Natural killer cell (primary cell): ENCODE data around the gene EMC8. TPM values are rescaled to one million over a fixed set of nuclear protein-coding genes. Genes with fewer than 3 reads are reported as not detected.
A peak's percentile ranks its signal among the peaks of the same experiment; 100 is the strongest.

ENCODE experiments used
- ATAC-seq, 3 donors: fragments of 150-1000 bp in 2 of 3; fragments of 200-7000 bp in 1 of 3; cut with Tn5 transposase; 1 replicate in 1 of 3; 2 replicates in 2 of 3; pipeline ENCODE4 v1.10.0; 2021; ENCODE audit warnings: mild to moderate bottlenecking in 2 of 3, moderate library complexity in 2 of 3
- DNase-seq, 2 donors: peaks; one replicate each; pipeline versions ENCODE4 v3.0.0 to v3.0.0-alpha.2; 2013 to 2021; ENCODE audit warnings: mixed read lengths in 1 of 2
- H3K27ac ChIP-seq: one replicate; pipeline ENCODE4 v1.5.1; 2013; ENCODE audit warnings: mild to moderate bottlenecking, low read length
- H3K27me3 ChIP-seq: one replicate; pipeline ENCODE4 v1.6.1; 2013; ENCODE audit warnings: low read length; ENCODE audit not compliant: control insufficient read depth, insufficient read depth
- H3K36me3 ChIP-seq: one replicate; pipeline ENCODE4 v1.6.1; 2013; ENCODE audit warnings: low read length; ENCODE audit not compliant: control insufficient read depth, insufficient read depth
- H3K4me1 ChIP-seq: one replicate; pipeline ENCODE4 v1.6.1; 2013; ENCODE audit warnings: low read length; ENCODE audit not compliant: control insufficient read depth, insufficient read depth
- H3K4me3 ChIP-seq: one replicate; pipeline ENCODE4 v1.5.1; 2013; ENCODE audit warnings: low read length
- H3K9me3 ChIP-seq: one replicate; pipeline ENCODE4 v1.6.1; 2013; ENCODE audit warnings: low read length; ENCODE audit not compliant: control insufficient read depth, insufficient read depth
- H3K27ac Mint-ChIP-seq, 2 donors: one replicate each; pipeline ENCODE4 v1.8.0; 2022; ENCODE audit warnings: mild to moderate bottlenecking in 2 of 2, mixed read lengths in 2 of 2, moderate library complexity in 1 of 2
- H3K27me3 Mint-ChIP-seq, 2 donors: one replicate each; pipeline ENCODE4 v1.8.0; 2022; ENCODE audit warnings: low read depth in 2 of 2, mixed read lengths in 2 of 2
- H3K36me3 Mint-ChIP-seq: one replicate; pipeline ENCODE4 v1.8.0; 2022; ENCODE audit warnings: mixed read lengths
- H3K4me1 Mint-ChIP-seq, 2 donors: one replicate each; pipeline ENCODE4 v1.8.0; 2022; ENCODE audit warnings: mixed read lengths in 2 of 2
- H3K4me3 Mint-ChIP-seq: one replicate; pipeline ENCODE4 v1.8.0; 2022; ENCODE audit warnings: mild to moderate bottlenecking, moderate library complexity, mixed read lengths
- H3K9me3 Mint-ChIP-seq, 2 donors: one replicate each; pipeline ENCODE4 v1.8.0; 2022; ENCODE audit warnings: mixed read lengths in 2 of 2
- CTCF ChIP-seq: fragments of 200-600 bp; IDR thresholded peaks from one replicate; pipeline ENCODE4 v1.8.0; 2022; ENCODE audit warnings: antibody characterized with exemption
- WGBS: methylation state at CpG from one replicate; pipeline ENCODE4 v1.1.7; 2013; ENCODE audit warnings: missing lambda C conversion rate; ENCODE audit not compliant: insufficient coverage; 5-methylcytosine and 5-hydroxymethylcytosine counted together
- intact Hi-C: fragments of 100-400 bp; cut with micrococcal nuclease; formaldehyde crosslinking; loops from one replicate; pipeline ENCODE4 v1.14.2; 2022
- total RNA-seq, 4 donors: library from RNA; stranded (reverse); fragments of 120-200 nt in 1 of 4; gene quantifications; one replicate each; pipeline versions ENCODE4 v1.2.3 to v1.2.4, GENCODE V29; 2013 to 2022

The EMC8 gene
- total RNA-seq, 3 donors from 2014 or later (not counting 1 experiment from before 2014, with no cell fraction given): 21.2 to 26.4 (median 24.1) TPM

- H3K9me3 Mint-ChIP-seq: no peaks in the 10 kb centered on the region
- peak overlapping the region; percentile 45 for H3K4me3 ChIP-seq
- DNase-seq: peak in 1 of 2 donors; percentile 41
Measured at GRCh38 chr16:85750146-85750826, 49.1 kb downstream of the EMC8 start.

GRCh38 chr16:85749771-85750145 lies 49.6 kb downstream of the EMC8 start:
- Mint-ChIP-seq H3K27ac (no peak overlapping the region), H3K4me1 (peaks cover 6 to 11% of the 10 kb centered on the region in 2 donors), H3K36me3 (no peaks in the 10 kb centered on the region), H3K9me3 (no peaks in the 10 kb centered on the region), H3K27me3 (peaks cover 7 to 20% of the 10 kb centered on the region in 2 donors), H3K4me3 (no peak overlapping the region)
- DNase-seq: no peak
- WGBS: 40% methylated on average over 13 of the region's 14 CpGs
- Histone ChIP-seq H3K4me3 (peak overlapping the region; percentile 45), H3K4me1 (peaks cover 35% of the 10 kb centered on the region), H3K27ac (no peak overlapping the region), H3K27me3 (peaks cover 18% of the 10 kb centered on the region), H3K36me3 (no peaks in the 10 kb centered on the region), H3K9me3 (no peaks in the 10 kb centered on the region)
- intact Hi-C loops: no loop called here
- no peak for ATAC-seq
- TF ChIP-seq CTCF: no peak

More at GRCh38 chr16:85750146-85750826, 49.1 kb downstream of the EMC8 start:
- Histone ChIP-seq H3K9me3 (no peaks in the 10 kb centered on the region), H3K4me1 (peaks cover 38% of the 10 kb centered on the region), H3K27ac (no peak overlapping the region), H3K27me3 (peaks cover 18% of the 10 kb centered on the region), H3K36me3 (no peaks in the 10 kb centered on the region)
- Mint-ChIP-seq H3K36me3 (no peaks in the 10 kb centered on the region), H3K4me3 (peak overlapping the region; percentile 84), H3K27ac (no peak overlapping the region), H3K4me1 (peaks cover 6 to 11% of the 10 kb centered on the region in 2 donors), H3K27me3 (peaks cover 7 to 20% of the 10 kb centered on the region in 2 donors)
- intact Hi-C loops: no loop called here
- WGBS: 1% methylated on average over 51 of the region's 51 CpGs
- peak in 1 of 3 donors; percentile 49 for ATAC-seq
- no peak for TF ChIP-seq CTCF

- Histone ChIP-seq H3K27me3 (peaks cover 16% of the 10 kb centered on the region), H3K4me1 (peaks cover 21% of the 10 kb centered on the region), H3K27ac (no peak overlapping the region), H3K9me3 (no peaks in the 10 kb centered on the region), H3K4me3 (no peak overlapping the region), H3K36me3 (no peaks in the 10 kb centered on the region)
- DNase-seq (no peak), ATAC-seq (no peak)
- intact Hi-C loops: no loop called here
- Mint-ChIP-seq H3K27ac (no peak overlapping the region), H3K4me3 (no peak overlapping the region), H3K27me3 (peaks cover 7 to 10% of the 10 kb centered on the region in 2 donors), H3K4me1 (peaks cover 6 to 7% of the 10 kb centered on the region in 2 donors), H3K9me3 (no peaks in the 10 kb centered on the region), H3K36me3 (no peaks in the 10 kb centered on the region)
- TF ChIP-seq CTCF: no peak
- WGBS: 53% methylated on average over 13 of the region's 13 CpGs
Measured at GRCh38 chr16:85746460-85747215, 52.7 kb downstream of the EMC8 start.
